NCI-H1092 treated with DMSO at 0.1 percent for 48 hours (cell line): ENCODE data around the gene WASHC2C.
"Not testable (repeated sequence)": the region's sequence is repeated elsewhere in the genome, so short reads cannot be mapped to it uniquely, and the experiment has no call there.

ENCODE experiments used
- DNase-seq: peaks from one replicate; lab custom pipeline; 2025; lab: John Stamatoyannopoulos, UW

WASHC2C gene

DNA sequence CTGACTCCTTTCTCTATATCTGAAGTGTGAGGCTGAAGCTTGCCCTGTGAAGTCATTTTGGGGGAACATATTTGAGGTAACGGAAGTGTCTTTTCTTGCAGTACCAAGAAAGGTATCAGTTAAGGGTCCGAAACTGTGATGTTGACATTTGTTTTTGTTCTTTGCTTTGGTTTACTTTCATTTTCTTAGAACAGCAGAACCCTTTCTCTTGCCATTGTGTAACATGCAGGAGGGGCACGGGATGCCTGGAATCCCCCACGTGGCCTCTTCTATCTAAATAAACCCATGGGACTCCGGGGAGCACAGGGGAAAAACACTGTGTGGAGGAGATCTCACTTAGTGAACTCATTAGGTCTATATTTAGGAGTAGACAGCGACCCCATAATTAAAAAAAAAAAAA lies 34.6 kb downstream of the WASHC2C start:
- DNase-seq = not testable (repeated sequence)

GRCh38 chr10:45763037-45763436 lies 36.0 kb downstream of the WASHC2C start:
- not testable (repeated sequence) for DNase-seq

GRCh38 chr10:45768334-45768733 lies 41.3 kb downstream of the WASHC2C start:
- not testable (repeated sequence) for DNase-seq

GRCh38 chr10:45771757-45772461 lies 44.8 kb downstream of the WASHC2C start:
- DNase-seq = not testable (repeated sequence)

DNA sequence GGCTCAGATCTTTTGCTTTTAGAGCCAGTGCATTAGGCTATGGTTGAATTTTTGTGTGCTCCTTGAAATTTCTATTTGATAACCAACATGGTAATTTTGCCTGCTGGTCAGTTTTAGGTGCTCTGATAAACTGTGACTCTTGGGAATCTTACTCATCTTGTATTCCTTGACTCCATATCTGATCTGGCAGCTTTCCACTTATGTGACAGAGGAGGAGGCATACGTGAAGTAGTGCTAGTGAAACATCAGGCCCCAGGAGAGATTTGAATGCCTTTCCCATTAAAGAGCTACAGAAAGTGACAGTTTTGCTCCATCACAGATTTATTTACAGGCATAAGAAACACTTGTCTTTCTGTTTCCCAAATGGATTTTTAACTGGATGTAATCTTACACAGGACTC lies 59.2 kb downstream of the WASHC2C start:
- not testable (repeated sequence) for DNase-seq

DNA sequence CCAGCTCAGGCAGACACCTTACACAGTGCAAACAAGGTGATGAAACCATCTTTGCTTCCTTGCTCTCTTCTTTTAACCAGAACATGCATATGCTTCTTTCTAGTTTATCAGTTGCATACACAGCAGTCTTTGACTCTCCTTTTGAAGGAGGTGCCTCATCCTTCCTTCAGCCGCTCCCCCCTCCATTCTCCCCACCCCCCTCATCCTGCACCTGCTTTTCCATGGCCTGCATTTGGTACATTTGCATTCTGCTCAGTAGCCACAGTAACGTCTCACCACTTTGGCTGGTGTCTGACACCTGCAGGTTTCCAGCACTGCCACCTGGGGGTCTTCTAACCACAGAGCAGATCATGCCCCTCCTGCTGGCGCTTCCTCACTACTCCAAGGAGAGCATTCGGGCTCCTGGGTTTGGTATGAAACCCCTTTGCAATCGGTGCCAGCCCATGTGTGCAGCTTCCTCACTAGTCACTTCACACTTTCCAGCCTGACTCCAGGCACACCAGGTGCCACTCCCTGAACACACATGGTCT lies 60.2 kb downstream of the WASHC2C start:
- DNase-seq = not testable (repeated sequence)

DNA sequence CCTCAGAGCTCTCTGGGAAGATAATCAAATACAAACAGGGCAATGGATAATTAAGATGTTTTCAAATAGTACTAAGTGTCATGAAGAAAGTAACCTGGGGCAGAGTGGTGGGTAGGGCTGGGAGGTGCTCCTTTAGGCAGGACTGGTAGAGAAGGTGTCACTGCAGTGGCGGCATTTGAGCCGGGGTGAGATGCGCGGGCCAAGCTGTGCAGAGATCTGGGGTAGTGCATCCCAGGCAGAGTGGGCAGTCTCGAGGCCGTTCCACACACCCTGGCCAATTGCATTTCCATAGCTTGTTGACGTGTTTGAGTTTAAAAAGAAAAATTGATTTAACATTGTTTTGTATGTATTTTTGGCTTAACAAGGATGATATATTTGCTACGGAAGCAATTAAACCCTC lies 62.9 kb downstream of the WASHC2C start:
- DNase-seq = not testable (repeated sequence)

DNA sequence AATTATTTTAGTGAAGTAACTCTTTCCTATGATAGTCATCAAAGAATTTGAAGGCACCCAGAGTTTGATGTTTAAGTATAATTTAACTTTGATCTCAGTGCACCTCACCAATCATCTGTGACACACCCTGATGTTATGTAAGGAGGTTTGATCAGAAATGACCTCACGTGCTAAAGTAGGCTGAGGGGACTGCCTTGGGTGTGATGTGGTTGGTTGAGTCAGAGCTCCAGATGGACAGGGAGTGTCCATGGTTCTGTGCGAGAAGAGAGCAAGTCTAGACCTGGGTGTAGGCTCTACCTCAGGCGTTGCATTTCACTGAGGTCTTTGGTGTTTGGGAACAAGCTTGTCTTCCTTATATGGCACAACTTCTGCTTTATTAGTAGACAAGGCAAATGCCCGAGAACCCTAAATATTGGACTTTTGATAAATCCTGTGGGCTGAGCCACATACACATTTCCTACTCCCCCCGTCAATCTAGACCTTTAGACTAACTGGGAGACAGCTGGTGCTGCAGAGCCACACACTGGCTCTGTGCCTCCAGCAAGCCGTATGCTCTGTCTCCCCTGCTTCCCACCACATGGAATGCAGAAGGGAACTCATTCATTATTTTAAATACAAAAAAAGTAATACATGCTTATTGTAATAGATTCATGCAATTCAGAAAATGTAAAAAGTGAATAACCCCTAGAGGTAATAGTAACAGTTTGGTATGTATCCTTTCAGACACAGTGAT lies 63.8 kb downstream of the WASHC2C start:
- DNase-seq = not testable (repeated sequence)

DNA sequence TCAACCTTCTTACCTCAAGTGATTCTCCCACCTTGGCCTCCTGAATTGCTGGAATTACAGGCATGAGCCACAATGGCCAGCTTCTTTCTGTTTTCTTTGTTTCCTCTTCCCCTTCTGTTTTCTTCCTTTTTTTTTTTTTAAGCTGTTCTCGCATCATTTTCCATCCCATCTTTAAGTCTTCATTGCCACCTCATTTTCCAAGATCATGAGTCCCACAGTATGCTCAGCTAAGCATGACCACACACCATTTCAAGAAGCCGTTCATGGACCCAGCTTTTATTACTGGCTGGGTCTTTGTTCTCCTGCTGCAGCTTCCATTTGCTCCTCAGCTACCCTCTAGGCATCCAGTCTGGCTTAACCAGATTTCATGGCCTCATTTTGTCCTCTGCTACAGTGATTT lies 67.7 kb downstream of the WASHC2C start:
- not testable (repeated sequence) for DNase-seq

GRCh38 chr10:45803060-45804010 lies 76.3 kb downstream of the WASHC2C start:
- not testable (repeated sequence) for DNase-seq

DNA sequence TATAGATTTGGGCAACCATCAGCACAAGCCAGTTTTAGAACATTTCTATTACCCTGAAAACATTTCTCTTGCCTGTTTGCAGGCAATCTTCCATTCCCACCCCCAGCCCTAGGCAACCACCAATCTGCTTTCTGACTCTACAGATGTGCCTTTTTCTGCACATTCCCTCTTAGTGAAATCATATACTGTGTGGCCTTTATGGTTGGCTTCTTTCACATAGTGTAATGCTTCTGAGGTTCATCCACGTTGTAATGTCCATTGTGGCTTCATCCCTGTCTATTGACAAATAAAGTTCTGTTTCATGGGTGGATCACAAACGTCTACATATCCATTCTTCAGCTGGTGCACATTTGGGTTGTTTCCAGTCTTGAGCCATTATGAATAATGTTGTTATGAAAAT lies 77.9 kb downstream of the WASHC2C start:
- DNase-seq = not testable (repeated sequence)

GRCh38 chr10:45809837-45810236 lies 82.8 kb downstream of the WASHC2C start:
- DNase-seq = no peak

GRCh38 chr10:45811075-45811474 lies 84.0 kb downstream of the WASHC2C start:
- no peak for DNase-seq

DNA sequence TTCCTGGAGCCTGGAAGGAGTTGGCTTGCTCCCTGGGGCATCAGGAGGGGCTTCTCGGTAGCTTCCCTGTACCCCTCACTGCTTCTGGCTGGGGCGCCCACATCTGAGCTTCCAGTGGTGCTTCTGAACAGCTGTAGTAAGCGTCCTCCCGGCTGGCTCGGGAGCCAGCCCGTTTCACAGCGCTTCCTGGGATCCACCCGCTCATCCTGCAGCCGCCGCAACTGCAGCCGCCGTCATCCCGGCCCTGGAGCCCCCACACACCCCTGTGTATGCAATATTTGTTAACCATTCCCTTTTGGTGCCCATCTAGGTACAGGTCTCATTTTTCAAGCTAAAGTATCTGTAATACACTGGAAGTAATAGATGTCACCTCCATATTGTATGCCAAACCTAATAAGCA lies 85.9 kb downstream of the WASHC2C start:
- not testable (repeated sequence) for DNase-seq

- not testable (repeated sequence) for DNase-seq
Observed at GRCh38 chr10:45814146-45814545, 87.1 kb downstream of the WASHC2C start.

GRCh38 chr10:45817130-45817859 lies 90.2 kb downstream of the WASHC2C start:
- no peak for DNase-seq

- DNase-seq = no peak
Observed at GRCh38 chr10:45817912-45818311, 90.8 kb downstream of the WASHC2C start.

- DNase-seq = no peak
Observed at GRCh38 chr10:45819552-45819951, 92.5 kb downstream of the WASHC2C start.

GRCh38 chr10:45820107-45820830 lies 93.2 kb downstream of the WASHC2C start:
- not testable (repeated sequence) for DNase-seq

DNA sequence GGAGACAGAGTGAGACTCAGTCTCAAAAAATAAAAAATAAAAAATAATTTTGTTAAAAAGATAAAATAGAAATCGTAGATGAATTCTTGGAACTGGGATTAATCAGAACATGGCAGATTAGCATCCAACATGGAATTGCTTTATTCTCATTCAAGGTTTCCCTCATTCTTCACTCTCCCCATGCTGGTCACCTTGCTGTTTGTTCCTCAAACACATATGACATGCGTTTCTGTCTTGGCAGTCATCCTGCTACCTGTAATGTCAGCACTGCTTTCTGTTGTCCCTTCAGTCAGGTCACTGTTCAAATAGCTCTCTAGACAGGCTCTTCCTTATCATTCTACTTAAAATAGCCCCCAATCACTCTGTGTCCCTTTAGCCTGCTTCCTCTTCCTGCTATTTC lies 95.9 kb downstream of the WASHC2C start:
- DNase-seq = not testable (repeated sequence)
